Prostate gland (tissue), 2 donors: Measurements from ENCODE around the gene TMEM167B. TPM values are rescaled to one million over a fixed set of nuclear protein-coding genes. Genes with fewer than 3 reads are reported as not detected.
A peak's percentile ranks its signal among the peaks of the same experiment; 100 is the strongest.
"Not testable (repeated sequence)": the region's sequence is repeated elsewhere in the genome, so short reads cannot be mapped to it uniquely, and the experiment has no call there.

Experiments
- DNase-seq: peaks from one replicate; pipeline ENCODE4 v3.0.0-alpha.2; 2019; ENCODE audit warnings: low spot score
- H3K27ac ChIP-seq, 2 donors: fragments of 200-600 bp; sonication (generic); 2 replicates each; pipeline ENCODE4 v1.5.1; 2017 to 2019
- H3K27me3 ChIP-seq: fragments of 200-600 bp; sonication (generic); replicated peaks from 2 replicates; pipeline ENCODE4 v1.5.1; 2019; ENCODE audit not compliant: insufficient read depth
- H3K36me3 ChIP-seq, 2 donors: fragments of 200-600 bp; sonication (generic); 1 replicate in 1 of 2; 2 replicates in 1 of 2; pipeline versions ENCODE4 v1.5.1 to v1.8.1; 2017 to 2019
- H3K4me1 ChIP-seq: fragments of 200-600 bp; sonication (generic); replicated peaks from 2 replicates; pipeline ENCODE4 v1.5.1; 2019
- H3K4me3 ChIP-seq, 2 donors: fragments of 200-600 bp; sonication (generic); 2 replicates each; pipeline ENCODE4 v1.5.1; 2017 to 2019
- H3K9me3 ChIP-seq: fragments of 200-600 bp; sonication (generic); 2 replicates; pipeline ENCODE4 v1.5.1; 2017
- CTCF ChIP-seq, 4 experiments: fragments of 200-600 bp in 2 of 4; fragments of 450-650 bp in 2 of 4; sonication (generic) in 2 of 4; IDR thresholded peaks; 1 replicate in 3 of 4; 2 replicates in 1 of 4; pipeline ENCODE4 v1.5.1; 2016 to 2019; ENCODE audit warnings: antibody characterized with exemption in 4 of 4, mild to moderate bottlenecking in 2 of 4, moderate library complexity in 2 of 4
- POLR2A ChIP-seq: fragments of 450-650 bp; IDR thresholded peaks from one replicate; pipeline ENCODE4 v1.6.1; 2016; ENCODE audit warnings: antibody characterized with exemption, mild to moderate bottlenecking
- POLR2AphosphoS5 ChIP-seq: sonication (generic); formaldehyde crosslinking; IDR thresholded peaks from one replicate; pipeline ENCODE4 v1.6.1; 2017; ENCODE audit warnings: antibody characterized with exemption
- WGBS: methylation state at CpG from one replicate; pipeline ENCODE4 v1.1.5; 2018; 5-methylcytosine and 5-hydroxymethylcytosine counted together
- intact Hi-C: fragments of 100-400 bp; cut with DNase I; formaldehyde crosslinking; loops from one replicate; pipeline ENCODE4 v1.14.2; 2022
- small RNA-seq, 2 donors: library from RNA; depleted of rRNA; stranded (forward); fragments of <200 nt; gene quantifications; one replicate each; pipeline ENCODE3, GENCODE V24; 2016
- total RNA-seq, 2 donors: library from RNA; depleted of rRNA; stranded (reverse); fragments of >200 nt; gene quantifications; one replicate each; pipeline ENCODE4 v1.1.0, GENCODE V29; 2016

The TMEM167B gene
- total RNA-seq, 2 donors from 2014 or later = 37.0 to 40.7 TPM

- Histone ChIP-seq H3K36me3 (no peaks in the 10 kb centered on the region), H3K27ac (peak overlapping the region; percentile 45 to 58), H3K9me3 (no peaks in the 10 kb centered on the region), H3K4me1 (peaks cover 5% of the 10 kb centered on the region), H3K27me3 (no peaks in the 10 kb centered on the region), H3K4me3 (no peak overlapping the region)
- WGBS = 69% methylated on average over 3 of the region's 3 CpGs
- intact Hi-C loops = no loop called here
- TF ChIP-seq POLR2A (no peak), CTCF (IDR thresholded peaks at IDR 0.05) (no peak), POLR2AphosphoS5 (peak; percentile 32)
- DNase-seq = peak; percentile 42
Observed at GRCh38 chr1:109138358-109138757, 47.8 kb downstream of the TMEM167B start.

- H3K27me3 ChIP-seq = no peaks in the 10 kb centered on the region
- H3K9me3 ChIP-seq = no peaks in the 10 kb centered on the region
- intact Hi-C loops = no loop called here
- WGBS = 88% methylated on average over 3 of the region's 3 CpGs
- H3K27ac ChIP-seq = no peak overlapping the region
- DNase-seq = no peak
- H3K36me3 ChIP-seq = no peaks in the 10 kb centered on the region
- no peak overlapping the region for H3K4me3 ChIP-seq
- TF ChIP-seq POLR2AphosphoS5 = no peak
- TF ChIP-seq CTCF (IDR thresholded peaks at IDR 0.05) = no peak
- no peak for TF ChIP-seq POLR2A
- peaks cover 5% of the 10 kb centered on the region for H3K4me1 ChIP-seq
Observed at GRCh38 chr1:109140392-109140791, 49.8 kb downstream of the TMEM167B start.

GRCh38 chr1:109142260-109142659, 51.7 kb downstream of the TMEM167B start:
- 67% methylated on average over 5 of the region's 5 CpGs for WGBS
- Histone ChIP-seq H3K9me3 (no peaks in the 10 kb centered on the region), H3K36me3 (no peaks in the 10 kb centered on the region), H3K4me3 (no peak overlapping the region), H3K27ac (peak overlapping the region in 1 of 2 donors; percentile 19), H3K27me3 (no peaks in the 10 kb centered on the region), H3K4me1 (peaks cover 5% of the 10 kb centered on the region)
- intact Hi-C loops = no loop called here
- no peak for DNase-seq
- TF ChIP-seq POLR2A = no peak
- no peak for TF ChIP-seq CTCF (IDR thresholded peaks at IDR 0.05)
- no peak for TF ChIP-seq POLR2AphosphoS5

- intact Hi-C loops, H3K4me3 ChIP-seq, H3K36me3 ChIP-seq, H3K9me3 ChIP-seq, DNase-seq, H3K4me1 ChIP-seq, H3K27ac ChIP-seq, H3K27me3 ChIP-seq: not testable (repeated sequence)
- WGBS = 93% methylated on average over 6 of the region's 6 CpGs
Observed at GRCh38 chr1:109142725-109143124, 52.2 kb downstream of the TMEM167B start.

Small RNA genes lying within 50 kb of the gene (small RNA-seq; reads per million reads assigned to genes)
- gene AL356488.2 = 0 reads per million in 2 donors

Other genes starting within 250 kb of the TMEM167B start
- gene AKNAD1, start 233.7 kb upstream of the TMEM167B start, total RNA-seq = 1 to 10 TPM in 1 of 2 donors, not detected in 1; 1.4 TPM
- gene GPSM2, start 213.8 kb upstream of the TMEM167B start, total RNA-seq = 10 to 100 TPM; 10.6 to 10.7 TPM
- gene CLCC1, start 127.3 kb upstream of the TMEM167B start, total RNA-seq = 10 to 100 TPM; 30.5 to 33.3 TPM
- gene WDR47, start 48.7 kb upstream of the TMEM167B start, total RNA-seq = 10 to 100 TPM in 1 of 2 donors, 1 to 10 TPM in 1; 6.4 to 25.7 TPM
- 10 to 100 TPM; 26.8 to 27.0 TPM for gene TAF13, start 14.8 kb upstream of the TMEM167B start, total RNA-seq
- gene ELAPOR1, start 23.4 kb downstream of the TMEM167B start, total RNA-seq = 100 to 1,000 TPM; 102 to 621 TPM
- 100 to 1,000 TPM; 123 to 132 TPM for gene SARS1, start 123.2 kb downstream of the TMEM167B start, total RNA-seq
- gene CELSR2, start 158.8 kb downstream of the TMEM167B start, total RNA-seq = 100 to 1,000 TPM in 1 of 2 donors, 10 to 100 TPM in 1; 18.8 to 118 TPM
- gene PSRC1, start 192.4 kb downstream of the TMEM167B start, total RNA-seq = 10 to 100 TPM in 1 of 2 donors, 1 to 10 TPM in 1; 9.1 to 40.0 TPM
- gene MYBPHL, start 216.2 kb downstream of the TMEM167B start, total RNA-seq = not detected